Mammary epithelial cell (primary cell): Measurements from ENCODE around the gene ENTHD1.

Source experiments
- EZH2 ChIP-seq: IDR thresholded peaks from 2 replicates; pipeline ENCODE4 v1.6.1; 2012; ENCODE audit warnings: low read length, inconsistent platforms, borderline replicate concordance
- TF ChIP-seq, protein P1 (sequence below), 2 donors: IDR thresholded peaks in 1 of 2; conservative IDR thresholded peaks in 1 of 2; 2 replicates each; pipeline ENCODE4 v1.5.1; 2011 to 2012; ENCODE audit warnings: inconsistent platforms in 2 of 2, low read length in 2 of 2, mild to moderate bottlenecking in 2 of 2, control low read depth in 1 of 2, low read depth in 1 of 2; ENCODE audit not compliant: insufficient read depth in 1 of 2; ENCODE audit errors: extremely low read depth in 1 of 2

DNA sequence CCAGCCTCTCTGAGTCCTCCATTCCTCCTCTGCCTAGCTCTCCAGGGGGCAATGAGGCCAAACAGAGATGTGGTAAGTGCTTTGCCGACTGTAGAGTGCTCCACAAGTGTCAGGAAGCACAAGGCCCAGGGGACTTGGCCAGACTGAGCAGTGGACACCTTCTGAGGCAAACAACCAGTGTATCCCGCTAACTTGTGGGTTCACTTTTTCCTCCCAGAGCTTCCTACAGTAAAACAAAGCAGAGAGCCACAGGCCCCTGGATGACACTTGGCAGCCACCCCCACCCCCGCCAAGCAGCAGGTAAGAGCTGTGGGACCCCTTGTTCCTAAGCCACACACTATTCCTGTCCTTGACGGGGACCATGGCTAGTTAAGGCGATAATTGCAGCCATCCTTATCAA, 162.1 kb downstream of the ENTHD1 start:
- TF ChIP-seq, protein P1, sequence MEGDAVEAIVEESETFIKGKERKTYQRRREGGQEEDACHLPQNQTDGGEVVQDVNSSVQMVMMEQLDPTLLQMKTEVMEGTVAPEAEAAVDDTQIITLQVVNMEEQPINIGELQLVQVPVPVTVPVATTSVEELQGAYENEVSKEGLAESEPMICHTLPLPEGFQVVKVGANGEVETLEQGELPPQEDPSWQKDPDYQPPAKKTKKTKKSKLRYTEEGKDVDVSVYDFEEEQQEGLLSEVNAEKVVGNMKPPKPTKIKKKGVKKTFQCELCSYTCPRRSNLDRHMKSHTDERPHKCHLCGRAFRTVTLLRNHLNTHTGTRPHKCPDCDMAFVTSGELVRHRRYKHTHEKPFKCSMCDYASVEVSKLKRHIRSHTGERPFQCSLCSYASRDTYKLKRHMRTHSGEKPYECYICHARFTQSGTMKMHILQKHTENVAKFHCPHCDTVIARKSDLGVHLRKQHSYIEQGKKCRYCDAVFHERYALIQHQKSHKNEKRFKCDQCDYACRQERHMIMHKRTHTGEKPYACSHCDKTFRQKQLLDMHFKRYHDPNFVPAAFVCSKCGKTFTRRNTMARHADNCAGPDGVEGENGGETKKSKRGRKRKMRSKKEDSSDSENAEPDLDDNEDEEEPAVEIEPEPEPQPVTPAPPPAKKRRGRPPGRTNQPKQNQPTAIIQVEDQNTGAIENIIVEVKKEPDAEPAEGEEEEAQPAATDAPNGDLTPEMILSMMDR (conservative IDR thresholded peaks at IDR 0.05 in 1 of 2, IDR thresholded peaks at IDR 0.05 in 1 of 2; ENCODE audit: extremely low read depth in 1 of 2, insufficient read depth in 1 of 2, low read depth in 1 of 2, low read length in 2 of 2): no peak
- no peak for TF ChIP-seq EZH2
